ENCODE results near the gene ATP9B. TPM values are rescaled to one million over a fixed set of nuclear protein-coding genes. Genes with fewer than 3 reads are reported as not detected.

Gene ATP9B
- total RNA-seq, 1 donor from 2014 or later, result 43.9 TPM

DNA sequence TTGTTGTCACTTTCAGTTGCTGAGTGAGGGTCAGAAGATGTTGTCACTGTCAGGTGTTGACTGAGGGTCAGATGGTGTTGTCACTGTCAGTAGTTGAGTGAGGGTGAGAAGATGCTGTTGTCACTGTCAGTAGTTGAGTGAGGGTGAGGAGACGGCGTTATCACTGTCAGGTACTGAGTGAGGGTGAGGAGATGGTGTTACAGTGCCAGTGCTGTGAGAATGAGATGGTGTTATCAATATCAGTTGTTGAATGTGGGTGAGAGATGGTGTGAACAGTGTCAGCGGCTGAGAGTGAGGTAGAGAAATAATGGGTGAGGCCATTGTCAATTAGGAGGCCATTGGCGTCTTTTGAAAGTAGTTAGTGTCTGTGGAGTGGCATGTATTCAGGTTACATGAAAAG, 1.6 kb upstream of the ATP9B start:
- no peak for DNase-seq
- intact Hi-C loops (cut with DNase I), result no loop called here
- Histone ChIP-seq H3K27ac (no peak overlapping the region), H3K9me3 (no peaks in the 10 kb centered on the region), H3K4me3 (no peak overlapping the region), H3K36me3 (no peaks in the 10 kb centered on the region), H3K4me1 (peaks cover 17% of the 10 kb centered on the region), H3K27me3 (no peaks in the 10 kb centered on the region)
- TF ChIP-seq, protein P1, sequence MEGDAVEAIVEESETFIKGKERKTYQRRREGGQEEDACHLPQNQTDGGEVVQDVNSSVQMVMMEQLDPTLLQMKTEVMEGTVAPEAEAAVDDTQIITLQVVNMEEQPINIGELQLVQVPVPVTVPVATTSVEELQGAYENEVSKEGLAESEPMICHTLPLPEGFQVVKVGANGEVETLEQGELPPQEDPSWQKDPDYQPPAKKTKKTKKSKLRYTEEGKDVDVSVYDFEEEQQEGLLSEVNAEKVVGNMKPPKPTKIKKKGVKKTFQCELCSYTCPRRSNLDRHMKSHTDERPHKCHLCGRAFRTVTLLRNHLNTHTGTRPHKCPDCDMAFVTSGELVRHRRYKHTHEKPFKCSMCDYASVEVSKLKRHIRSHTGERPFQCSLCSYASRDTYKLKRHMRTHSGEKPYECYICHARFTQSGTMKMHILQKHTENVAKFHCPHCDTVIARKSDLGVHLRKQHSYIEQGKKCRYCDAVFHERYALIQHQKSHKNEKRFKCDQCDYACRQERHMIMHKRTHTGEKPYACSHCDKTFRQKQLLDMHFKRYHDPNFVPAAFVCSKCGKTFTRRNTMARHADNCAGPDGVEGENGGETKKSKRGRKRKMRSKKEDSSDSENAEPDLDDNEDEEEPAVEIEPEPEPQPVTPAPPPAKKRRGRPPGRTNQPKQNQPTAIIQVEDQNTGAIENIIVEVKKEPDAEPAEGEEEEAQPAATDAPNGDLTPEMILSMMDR (IDR thresholded peaks at IDR 0.05), result no peak
- no peak for ATAC-seq

DNA sequence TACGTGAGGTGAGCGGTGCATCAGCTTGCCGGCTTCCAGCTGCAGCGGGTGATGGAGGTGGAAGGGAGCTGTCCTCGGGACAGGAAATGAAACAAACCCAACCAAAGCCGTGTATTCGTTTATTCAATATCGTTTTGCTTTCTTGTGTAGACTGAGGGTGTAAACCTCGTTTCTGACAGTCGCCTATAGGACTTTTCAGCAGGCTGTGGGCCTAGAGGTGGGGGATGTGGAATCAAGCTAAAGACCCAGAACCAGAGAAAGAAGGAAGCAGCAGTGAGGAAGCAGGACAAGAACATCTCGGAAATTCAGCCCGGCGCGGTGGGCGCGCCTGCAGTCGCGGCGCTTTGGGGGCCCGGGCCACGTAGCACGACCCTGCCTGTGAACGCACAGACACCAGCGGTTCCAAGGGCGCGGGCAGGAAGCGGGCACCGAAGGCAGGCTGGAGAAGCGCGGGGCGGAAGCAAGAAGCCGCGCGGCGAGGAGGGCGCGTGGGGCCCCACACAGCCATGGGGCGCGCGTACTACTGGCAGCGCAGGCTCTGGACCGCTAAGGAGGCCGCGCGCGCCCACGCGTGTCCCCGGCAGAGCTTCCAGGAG, 755 bp upstream of the ATP9B start:
- no peaks in the 10 kb centered on the region for H3K9me3 ChIP-seq
- intact Hi-C loops (cut with DNase I), result no loop called here
- H3K36me3 ChIP-seq, result no peaks in the 10 kb centered on the region
- TF ChIP-seq, protein P1 (IDR thresholded peaks at IDR 0.05), result no peak
- H3K27ac ChIP-seq, result peak overlapping the region; percentile 95
- no peak for ATAC-seq
- no peaks in the 10 kb centered on the region for H3K27me3 ChIP-seq
- DNase-seq, result no peak
- H3K4me3 ChIP-seq, result peak overlapping the region; percentile 98
- H3K4me1 ChIP-seq, result peaks cover 17% of the 10 kb centered on the region

DNA sequence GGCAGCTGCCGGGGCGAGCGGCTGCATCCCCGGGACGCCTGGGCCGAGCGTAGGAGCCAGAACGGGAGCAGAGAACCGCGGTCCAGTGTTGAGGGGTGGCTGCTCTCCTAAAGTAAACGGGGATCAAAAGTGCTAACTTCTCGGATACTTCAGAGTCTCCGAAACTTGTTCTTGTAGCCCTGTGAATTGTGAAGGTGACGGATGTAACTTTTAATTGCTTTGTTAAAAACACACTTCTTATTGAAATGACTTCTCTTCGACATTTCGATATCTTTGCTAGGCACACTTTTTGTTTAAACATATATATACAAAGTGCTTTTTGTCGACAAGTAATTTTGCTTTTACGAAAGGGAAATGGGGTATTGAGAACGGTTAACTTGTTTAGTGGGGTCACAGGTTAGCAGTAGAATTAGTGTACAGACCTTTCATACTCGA, 540 bp downstream of the ATP9B start:
- Histone ChIP-seq H3K4me1 (peaks cover 17% of the 10 kb centered on the region), H3K27ac (peak overlapping the region; percentile 95), H3K27me3 (no peaks in the 10 kb centered on the region), H3K4me3 (peak overlapping the region; percentile 98), H3K9me3 (no peaks in the 10 kb centered on the region), H3K36me3 (no peaks in the 10 kb centered on the region)
- intact Hi-C loops (cut with DNase I), result no loop called here
- no peak for DNase-seq
- peak; percentile 36 for ATAC-seq
- TF ChIP-seq, protein P1 (IDR thresholded peaks at IDR 0.05), result no peak

DNA sequence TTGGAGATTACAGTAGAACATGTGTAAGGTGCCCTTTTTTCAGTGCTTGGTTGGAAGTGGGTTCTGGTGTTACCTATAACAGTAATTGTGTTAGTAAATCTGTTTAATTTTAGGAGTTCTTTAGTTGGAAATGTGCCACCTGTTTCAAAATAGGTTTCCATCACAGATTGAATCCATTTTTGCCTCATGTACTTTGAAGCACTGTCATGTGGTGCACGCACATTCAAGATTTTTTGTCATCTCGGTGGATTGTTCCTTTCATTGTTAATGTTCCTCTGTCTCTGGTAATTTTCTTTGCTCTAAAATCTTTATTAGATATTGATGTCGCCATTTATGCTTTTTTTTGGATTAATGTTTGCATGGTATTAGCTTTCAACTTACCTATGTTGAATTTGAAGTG, 1.3 kb downstream of the ATP9B start:
- DNase-seq (no peak), ATAC-seq (no peak)
- TF ChIP-seq, protein P1 (IDR thresholded peaks at IDR 0.05), result no peak
- peak overlapping the region; percentile 98 for H3K4me3 ChIP-seq
- no peaks in the 10 kb centered on the region for H3K9me3 ChIP-seq
- H3K36me3 ChIP-seq, result no peaks in the 10 kb centered on the region
- intact Hi-C loops (cut with DNase I), result no loop called here
- no peaks in the 10 kb centered on the region for H3K27me3 ChIP-seq
- no peak overlapping the region for H3K27ac ChIP-seq
- peaks cover 17% of the 10 kb centered on the region for H3K4me1 ChIP-seq

DNA sequence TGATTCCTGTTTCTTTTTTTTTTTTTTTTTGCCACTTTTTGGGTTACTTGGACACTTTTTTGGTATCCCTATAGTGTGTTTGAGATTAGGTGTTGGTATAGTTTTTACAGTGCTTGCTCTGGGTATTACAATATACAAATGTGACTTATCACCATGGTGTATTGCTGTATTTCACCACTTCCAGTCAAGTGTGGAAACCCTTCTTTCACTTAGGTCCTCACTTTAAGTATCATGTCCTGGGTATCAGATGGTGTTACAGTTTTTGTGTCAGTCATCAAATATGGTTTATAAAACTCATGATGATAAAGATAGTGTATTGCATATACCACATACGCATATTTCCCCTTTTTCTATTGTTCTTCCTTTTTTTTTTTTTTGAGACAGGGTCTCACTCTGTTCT, 1.8 kb downstream of the ATP9B start:
- DNase-seq, result no peak
- no peak for ATAC-seq
- intact Hi-C loops (cut with DNase I), result no loop called here
- TF ChIP-seq, protein P1 (IDR thresholded peaks at IDR 0.05), result no peak
- Histone ChIP-seq H3K4me1 (peaks cover 17% of the 10 kb centered on the region), H3K9me3 (no peaks in the 10 kb centered on the region), H3K27me3 (no peaks in the 10 kb centered on the region), H3K4me3 (no peak overlapping the region), H3K36me3 (no peaks in the 10 kb centered on the region), H3K27ac (no peak overlapping the region)

Data from upper lobe of right lung (tissue), 1 donor.